COR-L47 (cell line): Measurements from ENCODE around the gene NPHP1.
"Not testable (repeated sequence)": the region's sequence is repeated elsewhere in the genome, so short reads cannot be mapped to it uniquely, and the experiment has no call there.

Experiments used
- DNase-seq: peaks from one replicate; lab custom pipeline; 2025; lab: John Stamatoyannopoulos, UW

NPHP1 gene

DNA sequence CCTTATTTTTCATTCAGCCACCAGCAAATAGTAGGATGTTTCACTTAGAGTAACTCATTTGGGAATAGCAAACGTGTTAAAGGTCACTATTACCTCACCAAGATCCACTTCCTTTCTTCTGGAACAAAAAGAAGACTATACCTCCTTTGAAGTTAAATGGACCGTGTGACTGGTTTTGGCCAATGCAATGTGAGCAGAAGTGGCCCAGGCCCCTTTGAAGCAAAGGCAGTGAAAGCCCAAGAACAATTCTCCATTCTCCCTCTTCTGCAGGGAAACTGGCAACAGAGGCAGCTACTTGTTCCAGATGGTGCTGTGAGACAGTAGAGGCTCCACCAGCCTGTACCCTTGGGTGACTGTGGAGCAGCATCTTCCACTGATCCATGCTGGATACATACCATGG, 77.9 kb downstream of the NPHP1 start:
- DNase-seq = no peak

DNA sequence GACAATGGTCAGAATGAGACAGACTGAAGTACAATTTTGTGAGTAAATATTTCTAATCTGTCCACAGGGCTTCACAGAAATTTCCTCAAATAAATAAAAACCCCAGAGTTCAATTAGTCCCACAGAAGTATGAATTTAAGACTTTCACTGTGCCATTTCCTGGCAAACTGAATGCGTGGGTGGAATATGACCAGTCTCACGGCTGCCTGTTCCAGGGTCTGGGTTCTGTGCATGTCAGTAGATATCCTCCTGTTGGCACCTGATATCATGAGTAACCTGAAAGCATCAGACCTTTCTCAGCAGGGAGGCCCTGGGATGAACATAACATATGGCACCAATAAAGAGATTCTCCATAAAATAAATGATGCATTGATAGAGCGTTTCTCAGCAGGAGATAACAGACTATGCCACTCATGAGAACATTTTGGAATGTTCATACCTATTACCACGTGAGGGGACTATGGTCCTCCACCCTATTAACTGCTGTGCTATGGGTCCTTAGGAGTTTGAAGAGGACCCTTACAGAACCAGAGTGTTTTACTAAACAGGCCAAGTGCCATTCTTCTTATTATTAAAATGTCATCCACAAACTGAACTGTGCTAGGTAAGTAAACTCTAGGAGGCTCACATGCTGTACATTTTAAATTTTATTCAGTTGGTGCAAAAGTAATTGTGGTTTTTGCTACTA, 78.6 kb downstream of the NPHP1 start:
- no peak for DNase-seq

DNA sequence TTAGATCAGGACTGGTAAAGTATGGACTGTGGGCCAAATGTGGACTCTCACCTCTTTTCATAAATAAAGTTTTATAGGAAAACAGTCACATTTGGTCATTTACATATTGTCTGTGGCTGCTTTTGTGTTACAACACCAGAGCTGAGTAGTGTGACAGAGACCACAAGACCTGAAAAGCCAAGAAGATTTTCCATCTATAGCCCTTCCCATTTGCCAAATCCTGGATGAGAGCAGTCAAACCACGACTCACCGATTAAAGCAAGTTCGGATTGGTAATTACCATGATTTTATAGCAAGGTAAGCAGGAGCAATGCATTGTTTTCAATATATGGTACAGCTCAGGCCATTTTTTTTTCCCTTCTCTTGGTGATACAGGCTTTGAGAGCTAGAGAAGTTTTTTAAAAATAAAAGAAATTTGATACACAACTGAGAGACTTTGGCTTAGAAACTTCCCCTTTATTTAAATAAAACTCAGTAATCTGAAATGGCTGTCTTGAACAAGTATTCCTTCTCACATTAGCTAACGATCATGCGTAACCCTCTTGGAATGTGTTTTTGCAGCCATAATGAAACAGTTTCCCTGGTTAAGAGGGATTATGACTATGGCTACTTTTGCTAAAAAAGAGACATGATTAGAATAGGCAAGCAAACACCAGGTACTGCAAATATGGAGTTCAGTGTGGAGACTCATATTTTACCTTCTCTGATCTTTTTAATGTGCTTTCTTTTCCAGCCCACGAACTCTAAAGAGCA, 79.7 kb downstream of the NPHP1 start:
- DNase-seq = no peak

DNA sequence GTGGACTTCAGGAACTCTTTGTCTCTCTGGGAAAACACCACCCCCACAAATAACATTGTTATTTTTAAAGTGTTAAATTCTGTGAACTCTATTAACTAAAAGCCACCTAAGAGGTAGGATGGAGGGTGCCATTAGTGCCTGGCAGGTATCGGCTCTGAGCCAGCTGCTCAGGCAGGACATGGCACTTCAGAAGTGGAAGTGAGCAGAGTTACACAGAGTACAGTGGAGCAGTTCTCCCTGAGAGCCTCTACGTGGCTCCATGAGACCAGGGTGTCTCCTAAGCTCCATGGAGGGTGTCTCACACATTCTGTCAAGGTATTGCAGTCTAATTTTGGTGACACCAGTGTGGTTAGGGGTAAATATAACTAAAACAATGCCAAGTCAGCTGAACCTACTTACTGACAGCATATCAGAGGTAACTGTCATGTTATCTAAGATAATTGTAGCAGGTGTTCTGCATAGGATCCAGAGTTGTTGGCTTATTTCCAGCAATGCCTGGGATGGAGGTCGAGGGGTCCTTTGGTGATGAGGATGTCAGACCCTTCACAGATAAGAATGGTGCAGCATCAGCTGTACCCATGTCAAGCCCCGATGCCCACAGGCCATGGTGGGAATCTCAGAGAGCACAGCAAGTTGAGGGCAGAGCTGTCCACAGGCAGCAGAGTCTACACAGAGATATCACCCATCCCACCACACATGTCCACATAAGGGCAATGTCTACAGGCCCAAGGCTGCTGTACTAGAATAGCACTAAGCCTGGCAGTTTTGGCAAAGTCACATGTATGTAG, 80.6 kb downstream of the NPHP1 start:
- no peak for DNase-seq

DNA sequence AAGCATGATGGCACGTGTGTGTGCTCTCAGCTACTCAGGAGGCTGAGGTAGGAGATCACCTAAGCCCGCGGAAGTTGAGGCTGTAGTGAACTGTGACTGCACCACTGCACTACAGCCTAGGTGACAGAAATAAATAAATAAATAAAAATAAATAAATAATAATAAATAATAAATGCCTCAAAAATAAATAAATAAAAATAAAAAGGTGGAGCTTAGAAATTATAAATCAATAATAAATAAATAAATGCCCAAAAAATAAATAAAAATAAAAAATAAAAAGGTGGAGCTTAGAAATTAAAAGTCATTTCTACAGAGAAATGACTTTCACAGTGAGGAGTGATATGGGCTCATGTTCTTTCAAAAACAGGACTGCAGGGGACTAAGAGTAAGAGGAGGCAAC, 83.2 kb downstream of the NPHP1 start:
- no peak for DNase-seq

DNA sequence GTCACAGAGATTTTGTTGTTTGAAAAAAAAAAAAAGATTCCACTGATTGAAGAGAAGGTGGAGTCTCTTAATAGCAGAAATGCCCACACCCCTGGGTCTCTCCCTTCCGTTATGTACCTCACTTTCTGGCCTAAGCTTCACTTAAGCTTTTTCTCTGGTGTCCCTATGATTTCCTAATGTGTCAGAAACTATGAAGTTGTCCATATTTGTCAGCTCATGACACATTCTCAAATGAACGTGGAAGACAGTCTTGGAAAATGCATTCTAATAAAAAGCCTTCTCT, 83.8 kb downstream of the NPHP1 start:
- no peak for DNase-seq

DNA sequence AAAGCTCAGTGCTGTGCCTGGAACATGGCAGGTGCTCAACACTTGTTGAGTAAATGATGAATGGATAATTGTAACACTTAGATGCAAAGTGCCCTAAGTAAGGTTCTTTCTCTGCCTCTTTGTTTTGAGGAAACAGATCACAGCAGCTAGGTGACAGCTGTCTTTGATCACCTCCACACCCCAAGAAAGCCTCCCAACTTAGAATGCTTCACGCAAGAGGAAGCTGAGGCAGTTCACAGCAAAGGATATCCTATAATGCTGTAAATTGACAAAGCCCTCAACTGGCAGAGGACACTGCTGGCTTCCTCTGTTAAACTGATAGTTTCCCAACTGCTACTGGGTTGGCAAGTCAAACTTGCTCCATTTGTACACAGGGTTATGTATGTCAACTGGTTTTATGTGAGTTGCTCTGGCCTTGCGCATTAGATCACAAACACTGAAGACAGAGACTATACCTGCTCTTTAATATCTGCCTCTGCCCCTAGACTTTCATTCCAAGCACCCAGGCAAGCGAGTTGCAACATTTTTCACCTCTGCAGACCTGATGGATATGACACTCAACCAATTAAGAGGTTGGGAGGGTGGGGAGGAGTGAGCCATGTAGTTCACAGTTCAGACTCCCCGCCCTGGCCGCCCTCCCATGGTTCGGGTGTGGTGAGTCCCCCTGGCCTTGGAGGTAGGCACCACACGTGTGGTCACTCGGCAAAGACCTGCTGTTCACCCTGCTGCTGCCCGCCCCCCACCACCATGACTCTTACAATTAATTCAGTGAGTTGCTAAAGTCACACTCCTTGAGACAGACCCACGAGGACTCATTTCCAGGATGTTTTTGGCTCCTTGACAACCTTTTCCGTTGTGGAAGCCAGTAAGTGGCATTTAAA, 84.4 kb downstream of the NPHP1 start:
- DNase-seq = no peak

DNA sequence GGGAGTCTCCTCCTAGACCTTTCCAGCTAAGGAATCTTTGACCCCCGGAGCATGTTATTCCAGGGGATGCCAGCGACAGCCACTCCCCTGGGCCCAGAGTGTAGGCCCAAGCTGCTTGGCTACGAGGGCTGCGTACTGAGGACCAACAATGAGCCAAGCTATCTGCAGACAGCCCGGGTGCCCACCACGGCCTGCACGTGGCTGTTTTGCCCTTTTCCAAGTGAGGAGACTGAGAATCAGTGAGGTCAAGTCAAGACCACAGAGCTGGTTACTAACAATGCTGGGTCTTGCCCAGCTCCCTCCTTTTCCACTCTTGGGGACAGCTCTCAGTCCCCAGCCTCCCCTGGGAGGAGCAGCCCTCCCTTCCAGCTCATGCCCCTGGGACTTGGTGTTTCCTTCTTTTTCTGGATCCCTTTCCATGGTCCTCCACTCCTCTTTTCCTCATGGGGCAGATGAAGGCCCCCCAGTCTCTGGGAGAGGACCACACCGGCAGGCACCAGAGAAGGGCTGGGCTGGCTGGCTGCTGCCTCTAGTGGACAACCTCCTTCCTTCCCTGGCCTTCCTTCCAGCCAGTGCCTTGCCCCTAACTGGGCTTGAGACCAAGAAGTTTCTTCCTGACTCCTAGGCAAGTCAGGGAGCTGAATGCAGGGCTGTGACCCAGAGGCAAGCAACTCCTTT, 88.6 kb downstream of the NPHP1 start:
- no peak for DNase-seq

DNA sequence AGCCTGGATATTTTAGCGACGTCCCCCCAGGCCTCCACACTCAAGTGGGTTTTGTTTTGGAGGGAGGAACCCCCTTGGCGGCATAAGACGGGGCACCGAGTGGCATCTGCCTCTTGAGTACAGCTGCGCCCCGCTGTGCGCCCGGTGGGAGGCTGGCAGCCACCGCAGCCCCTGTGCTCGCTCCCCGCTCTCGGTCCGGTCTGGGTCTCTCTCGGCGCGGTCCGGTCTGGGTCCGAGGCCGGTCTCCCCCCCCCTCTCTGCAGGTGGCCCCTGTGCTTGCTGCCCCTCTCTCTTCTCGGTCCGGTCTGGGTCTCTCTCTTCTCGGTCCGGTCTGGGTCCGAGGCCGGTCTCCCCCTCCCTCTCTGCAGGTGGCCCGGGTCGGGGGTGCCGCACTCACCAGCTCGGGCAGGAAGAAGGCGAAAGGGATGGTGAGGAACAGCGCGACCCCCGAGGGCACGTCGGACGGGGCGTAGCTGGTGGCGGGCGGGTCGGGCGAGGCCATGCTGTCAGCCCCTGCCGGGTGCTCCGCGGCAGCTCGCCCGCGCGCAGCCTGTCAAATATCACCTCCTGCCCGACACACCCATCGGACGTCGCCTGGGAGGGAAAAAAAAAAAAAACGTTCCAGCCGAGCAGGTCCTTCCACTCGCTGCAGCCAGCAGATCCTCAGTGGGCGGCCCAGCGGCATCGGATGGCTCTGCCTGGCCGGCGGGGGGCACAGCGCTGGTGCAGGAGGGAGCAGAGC, 89.4 kb downstream of the NPHP1 start, which contains the start of gene MALL:
TSS of gene MALL (minus strand) at position 532 of the 742 bp plus-strand sequence. CDS start at position 502, 30 bp downstream.
- DNase-seq = peak; percentile 27

DNA sequence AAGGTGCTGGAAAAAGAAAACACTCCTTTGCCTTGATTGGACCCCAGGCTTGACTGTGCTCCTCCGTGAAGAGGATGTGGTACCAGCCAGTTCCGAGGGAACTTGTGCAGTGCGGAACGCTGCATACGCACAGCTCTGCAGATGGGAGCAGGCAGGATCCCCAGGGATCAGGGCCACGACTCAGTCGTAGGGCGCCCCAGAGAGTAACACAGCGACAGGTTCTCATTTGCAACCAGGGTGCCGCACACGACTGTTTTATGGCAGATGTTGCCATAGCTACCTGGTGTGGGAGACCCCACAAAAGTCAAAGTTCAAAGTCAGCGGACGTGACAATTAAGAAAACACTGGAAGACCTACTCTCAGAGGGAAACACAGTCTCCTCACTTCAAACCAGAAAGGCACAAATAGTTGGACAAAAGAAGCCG, 90.0 kb downstream of the NPHP1 start:
- no peak for DNase-seq

DNA sequence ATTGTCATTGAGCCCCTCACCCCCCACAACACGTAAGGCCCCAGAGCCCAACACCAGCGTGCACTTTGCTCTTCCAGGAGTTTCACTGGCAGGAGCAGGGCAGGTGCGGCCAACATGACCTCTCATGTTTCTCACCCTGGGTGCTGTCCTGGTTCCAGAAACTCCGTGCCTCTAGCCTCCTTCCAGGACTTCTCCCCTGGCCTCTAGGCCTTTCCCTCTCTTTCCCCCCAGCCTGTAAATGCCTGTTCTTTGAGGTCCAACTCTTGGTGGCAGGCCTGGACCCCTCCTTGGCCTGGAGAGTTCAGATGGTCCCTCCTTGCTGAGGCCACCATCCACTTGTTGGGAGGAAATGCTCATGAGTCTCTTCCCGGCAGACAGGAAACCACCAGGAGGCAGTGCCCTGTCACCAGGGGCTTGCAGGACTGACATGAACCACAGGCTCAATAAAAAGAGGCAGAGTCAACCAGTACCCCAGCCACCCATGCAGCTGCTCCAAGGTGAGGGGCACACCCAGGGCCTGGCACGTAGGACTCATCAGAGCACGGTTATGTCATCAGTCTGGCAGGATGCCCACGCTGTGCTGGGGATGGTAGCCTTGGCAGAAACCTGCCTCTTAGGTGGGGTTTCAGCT, 90.7 kb downstream of the NPHP1 start:
- peak; percentile 35 for DNase-seq

DNA sequence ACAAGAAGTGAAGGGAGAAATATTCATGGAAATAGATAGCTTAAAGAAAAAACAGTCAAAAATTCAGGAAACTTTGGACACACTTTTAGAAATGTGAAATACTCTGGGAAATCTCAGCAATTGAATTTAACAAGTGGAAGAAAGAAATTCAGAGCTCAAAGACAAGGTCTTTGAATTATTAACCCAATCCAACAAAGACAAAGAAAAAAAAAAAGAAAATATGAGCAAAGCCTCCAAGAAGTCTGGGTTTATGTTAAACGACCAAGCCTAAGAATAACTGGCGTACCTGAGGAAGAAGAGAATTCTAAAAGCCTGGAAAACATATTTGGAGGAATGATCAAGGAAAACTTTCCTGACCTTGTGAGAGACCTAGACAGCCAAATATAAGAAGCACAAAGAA, 96.5 kb downstream of the NPHP1 start:
- not testable (repeated sequence) for DNase-seq

DNA sequence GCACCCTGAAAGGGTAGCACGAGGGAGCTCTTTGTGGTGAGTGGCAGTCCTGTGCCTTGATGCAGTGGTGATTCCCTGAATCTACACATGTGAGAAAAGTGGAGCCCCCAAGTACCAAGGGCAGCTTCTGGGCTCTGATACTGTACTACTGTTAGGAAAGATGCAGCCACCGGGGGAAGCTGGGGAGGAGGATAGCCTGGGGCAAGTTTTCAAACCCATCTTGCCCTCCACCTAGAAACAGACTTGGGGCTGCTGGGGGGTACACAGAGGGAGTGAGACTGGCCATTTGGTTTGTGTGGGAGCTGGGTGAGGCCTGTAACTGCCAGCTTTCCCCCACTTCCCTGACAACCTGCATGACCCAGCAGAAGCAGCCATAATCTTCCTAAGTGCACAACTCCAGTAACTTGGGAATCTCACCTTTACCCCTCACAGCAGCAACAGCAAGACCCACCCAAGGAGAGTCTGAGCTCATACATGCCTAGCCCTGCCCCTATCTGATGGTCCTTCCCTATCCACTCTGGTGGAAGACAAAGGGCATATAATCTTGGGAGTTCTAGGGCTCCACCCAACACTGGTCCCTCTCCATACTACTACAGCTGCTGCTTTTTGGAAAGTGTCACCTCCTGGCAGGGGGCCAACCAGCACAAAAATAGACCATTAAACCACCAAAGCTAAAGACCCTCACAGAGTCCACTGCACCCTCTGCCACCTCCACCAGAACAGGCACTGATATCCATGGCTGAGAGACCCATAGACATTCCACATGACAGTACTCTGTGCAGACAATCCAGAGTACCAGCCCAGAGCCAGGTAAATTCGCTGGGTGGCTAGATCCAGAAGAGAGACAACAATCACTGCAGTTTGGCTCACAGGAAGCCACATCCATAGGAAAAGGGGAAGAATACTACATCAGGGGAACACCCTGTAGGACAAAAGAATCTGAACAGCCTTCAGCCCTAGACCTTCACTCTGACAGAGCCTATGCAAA, 97.4 kb downstream of the NPHP1 start:
- no peak for DNase-seq

DNA sequence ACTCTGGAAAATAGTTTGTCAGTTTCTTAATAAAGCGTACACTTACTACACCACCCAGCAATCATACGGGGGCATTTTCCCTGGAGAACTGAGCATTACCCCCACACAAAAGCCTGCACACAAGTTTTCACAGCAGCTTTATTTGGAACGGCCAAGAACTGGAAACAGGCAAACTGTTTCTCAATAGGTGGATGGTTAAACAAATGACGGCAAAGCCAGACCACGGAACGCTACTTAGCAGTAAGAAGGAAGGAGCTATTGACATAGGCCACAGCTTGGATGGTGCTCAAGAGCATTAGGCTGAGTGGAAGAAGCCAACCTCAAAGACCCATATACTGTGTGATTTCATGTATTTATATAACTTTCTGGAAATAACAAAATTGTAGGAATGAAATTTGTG, 98.2 kb downstream of the NPHP1 start:
- no peak for DNase-seq

DNA sequence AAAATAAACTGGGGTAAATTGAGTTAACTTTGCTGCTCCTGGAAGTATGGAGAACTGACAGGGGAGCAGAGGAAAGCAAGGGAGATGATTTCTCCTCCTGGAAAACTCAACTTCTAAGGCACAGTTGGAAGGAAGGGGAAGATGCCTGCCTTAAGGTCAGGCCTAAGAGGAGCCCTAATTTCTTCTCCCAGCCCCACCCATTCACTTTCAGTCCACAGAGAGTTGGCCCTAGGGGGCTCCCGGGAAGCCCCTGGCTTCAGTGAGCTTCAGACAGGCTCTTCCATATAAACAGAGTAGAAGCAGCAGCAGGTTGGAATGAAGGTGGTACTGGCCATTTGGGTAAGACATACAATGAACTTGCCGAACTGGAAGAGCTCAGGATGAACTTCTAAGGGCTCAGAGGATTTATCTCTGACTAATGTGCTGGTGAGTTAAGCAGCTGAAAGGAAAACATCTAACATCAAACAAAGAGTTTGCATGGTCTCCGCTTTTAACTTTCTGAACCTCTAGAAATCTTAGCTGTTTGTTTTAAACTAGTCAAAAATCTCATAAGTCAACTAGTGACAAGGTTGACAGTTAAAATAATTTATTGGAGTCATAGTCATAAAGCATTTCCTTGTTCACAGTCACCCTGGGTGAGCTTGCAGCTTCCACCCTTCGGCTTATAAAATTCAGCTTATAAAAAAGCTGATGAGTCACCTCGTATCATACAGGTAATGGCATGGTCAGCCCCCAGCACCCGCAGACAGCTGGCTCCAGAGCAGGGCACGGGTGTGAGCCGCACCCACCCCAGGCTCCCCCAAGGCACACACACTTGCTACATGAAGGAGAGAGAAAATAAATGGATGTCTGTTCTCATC, 99.0 kb downstream of the NPHP1 start:
- no peak for DNase-seq

DNA sequence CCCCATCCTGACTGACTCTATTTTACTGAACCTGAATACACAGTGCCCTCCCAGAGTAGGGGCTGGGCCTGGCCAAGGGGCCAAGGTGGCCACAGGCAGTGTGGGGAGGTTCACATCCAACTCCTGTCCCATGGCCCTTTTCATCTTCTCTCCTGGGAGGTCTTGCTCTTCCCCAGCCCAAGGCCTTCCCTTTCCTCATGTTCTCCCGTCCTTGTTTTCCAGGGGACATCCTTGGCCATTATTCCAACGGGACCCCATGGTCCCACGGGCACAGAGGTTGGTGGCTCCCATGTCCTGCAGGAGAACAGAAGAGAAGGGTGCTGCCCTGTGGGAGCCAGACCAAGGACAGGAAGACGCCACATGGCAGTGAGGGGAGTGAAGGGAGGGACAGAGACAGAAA, 99.6 kb downstream of the NPHP1 start:
- DNase-seq = no peak

DNA sequence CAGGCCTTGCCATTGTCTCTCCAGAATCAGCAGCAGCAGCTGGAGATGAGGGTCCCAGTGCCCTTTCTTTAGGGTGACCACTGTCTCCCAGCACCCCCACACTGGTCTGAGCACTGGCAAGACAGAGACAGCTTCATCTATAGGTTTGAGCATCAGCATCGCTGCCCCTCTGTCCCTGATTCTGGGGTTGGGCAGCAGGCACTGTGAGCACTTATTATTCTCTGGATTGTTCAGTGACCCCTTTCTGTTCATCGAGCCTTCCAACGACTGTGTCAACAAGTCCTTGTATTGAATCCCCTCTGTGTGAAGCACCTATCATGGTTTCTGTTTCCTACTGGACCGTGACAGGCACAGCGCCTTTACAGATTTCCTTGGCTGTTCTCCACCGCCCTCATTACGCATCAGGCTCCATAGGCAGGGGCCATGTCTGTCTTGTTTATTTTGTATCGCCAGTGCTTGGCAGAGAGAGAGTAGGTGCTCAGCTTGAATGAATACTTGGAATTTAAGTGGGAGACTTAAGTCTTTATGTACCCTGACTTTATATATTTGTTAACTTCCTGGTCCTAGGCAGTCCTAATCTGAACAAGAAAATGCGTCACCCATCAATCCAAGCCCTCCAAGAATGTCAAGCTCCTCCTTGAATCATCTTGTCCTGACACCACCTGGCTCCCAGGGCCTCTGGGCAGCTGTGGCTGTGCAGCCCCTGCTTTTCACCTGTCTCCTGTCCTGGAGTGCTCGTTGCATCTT, 100.6 kb downstream of the NPHP1 start:
- peak; percentile 64 for DNase-seq
